Activated CD4-positive, CD25-positive, alpha-beta regulatory T cell treated with anti-CD3 and anti-CD28 coated beads, Interleukin-2, amount 50 U/mL, for 72 hours (primary cell): ENCODE data around the gene BARX1.

ENCODE experiments used
- DNase-seq: peaks from one replicate; pipeline ENCODE4 v3.0.0; 2021

Gene BARX1

DNA sequence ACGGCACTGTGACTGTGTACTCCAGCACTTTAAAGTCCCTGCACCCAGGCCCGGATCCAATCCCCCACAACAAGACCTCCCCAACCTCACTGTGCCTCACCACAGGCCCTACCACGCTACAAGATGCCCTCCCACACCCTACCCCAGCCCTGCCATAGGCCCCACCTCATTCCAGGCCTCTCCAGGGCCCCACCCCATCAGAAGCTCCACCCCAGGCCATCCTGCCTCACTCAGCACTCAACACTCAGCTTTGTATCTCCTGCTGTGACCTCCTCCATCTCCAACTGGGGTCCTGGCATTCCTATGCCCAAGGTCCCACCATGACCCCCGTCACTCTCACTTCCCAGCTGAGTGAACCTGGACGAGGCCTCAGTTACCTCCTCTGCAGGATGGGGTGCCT lies 38.8 kb downstream of the BARX1 start:
- no peak for DNase-seq

- DNase-seq: no peak
These were observed 43.2 kb downstream of the BARX1 start for GRCh38 chr9:93911801-93912554.

DNA sequence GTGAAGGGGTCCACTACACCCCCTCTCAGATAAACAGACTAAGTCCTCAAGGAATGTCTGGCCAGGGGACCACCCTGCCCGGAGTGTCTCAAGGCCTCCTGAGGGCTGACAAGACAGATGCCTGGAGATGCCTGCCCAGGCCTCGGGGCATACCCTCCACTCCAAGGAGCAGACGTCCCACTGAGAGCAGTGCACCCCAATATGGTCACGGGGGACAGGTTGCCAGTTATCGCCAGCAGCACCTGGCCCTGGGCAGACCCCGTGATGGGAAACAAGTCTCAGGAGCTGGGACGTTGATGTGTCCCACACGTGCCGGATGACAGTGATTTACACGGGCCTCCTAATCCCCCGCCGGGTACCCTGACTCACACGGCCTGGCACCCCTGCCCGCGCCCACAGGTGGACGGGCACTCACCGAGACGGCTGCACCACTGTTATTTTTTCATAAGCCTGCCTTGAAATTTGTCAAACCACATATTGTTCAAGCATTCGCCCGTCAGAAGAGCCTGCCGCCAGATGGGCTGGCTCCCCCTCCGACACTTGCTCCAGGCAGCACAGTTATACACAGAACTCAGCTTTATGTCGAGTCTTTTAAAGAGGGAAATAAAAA lies 43.9 kb downstream of the BARX1 start:
- DNase-seq: no peak

DNA sequence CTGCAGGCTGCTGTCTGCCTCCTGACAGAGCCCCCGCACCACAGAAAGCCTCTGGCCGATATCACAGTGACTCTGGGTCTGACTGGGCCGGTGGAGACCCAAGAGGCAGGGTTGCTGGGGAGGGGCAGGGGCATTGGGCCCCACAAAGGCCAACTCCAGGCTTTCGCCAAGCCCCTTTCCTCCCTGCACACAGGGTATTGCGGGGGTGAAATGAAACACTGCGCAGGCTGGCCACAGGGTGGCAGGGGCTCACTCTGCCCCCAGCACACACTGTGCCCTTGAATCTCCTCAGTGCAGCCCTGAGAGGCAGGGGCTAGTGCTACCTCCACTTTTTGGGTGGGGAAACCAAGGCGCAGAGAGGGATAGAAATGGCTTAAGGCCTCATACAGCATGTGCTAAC lies 44.6 kb downstream of the BARX1 start:
- DNase-seq: no peak

DNA sequence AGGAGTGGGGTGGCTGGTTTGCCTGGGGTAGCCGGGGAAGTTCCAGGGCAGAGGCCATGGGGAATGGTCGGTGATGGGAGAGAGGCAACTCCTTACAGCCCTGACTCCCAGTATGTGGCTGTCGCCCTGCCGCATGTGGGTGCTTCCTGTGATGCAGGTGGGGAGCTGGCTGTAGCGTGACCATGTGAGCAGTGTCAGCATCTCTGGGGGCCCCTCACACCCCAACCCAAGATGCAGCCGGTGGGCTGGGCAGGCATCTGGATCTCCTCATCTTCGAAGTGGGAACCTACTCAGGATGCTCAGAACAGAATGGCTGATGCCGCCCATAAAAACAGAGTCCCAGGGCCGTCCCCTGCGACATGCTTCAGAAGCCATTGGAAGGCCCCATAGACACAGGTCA lies 45.0 kb downstream of the BARX1 start:
- no peak for DNase-seq

- DNase-seq: no peak
These were observed 45.9 kb downstream of the BARX1 start for GRCh38 chr9:93909242-93909616.

GRCh38 chr9:93908591-93909241 lies 46.4 kb downstream of the BARX1 start:
- DNase-seq: no peak

GRCh38 chr9:93907551-93908199 lies 47.5 kb downstream of the BARX1 start:
- DNase-seq: no peak

- peak; percentile 1 for DNase-seq
These were observed 48.8 kb downstream of the BARX1 start for GRCh38 chr9:93906195-93906880.

- DNase-seq: peak; percentile 7
These were observed 49.6 kb downstream of the BARX1 start for GRCh38 chr9:93905473-93906133.

- peak; percentile 25 for DNase-seq
These were observed 50.3 kb downstream of the BARX1 start for GRCh38 chr9:93904649-93905472.

DNA sequence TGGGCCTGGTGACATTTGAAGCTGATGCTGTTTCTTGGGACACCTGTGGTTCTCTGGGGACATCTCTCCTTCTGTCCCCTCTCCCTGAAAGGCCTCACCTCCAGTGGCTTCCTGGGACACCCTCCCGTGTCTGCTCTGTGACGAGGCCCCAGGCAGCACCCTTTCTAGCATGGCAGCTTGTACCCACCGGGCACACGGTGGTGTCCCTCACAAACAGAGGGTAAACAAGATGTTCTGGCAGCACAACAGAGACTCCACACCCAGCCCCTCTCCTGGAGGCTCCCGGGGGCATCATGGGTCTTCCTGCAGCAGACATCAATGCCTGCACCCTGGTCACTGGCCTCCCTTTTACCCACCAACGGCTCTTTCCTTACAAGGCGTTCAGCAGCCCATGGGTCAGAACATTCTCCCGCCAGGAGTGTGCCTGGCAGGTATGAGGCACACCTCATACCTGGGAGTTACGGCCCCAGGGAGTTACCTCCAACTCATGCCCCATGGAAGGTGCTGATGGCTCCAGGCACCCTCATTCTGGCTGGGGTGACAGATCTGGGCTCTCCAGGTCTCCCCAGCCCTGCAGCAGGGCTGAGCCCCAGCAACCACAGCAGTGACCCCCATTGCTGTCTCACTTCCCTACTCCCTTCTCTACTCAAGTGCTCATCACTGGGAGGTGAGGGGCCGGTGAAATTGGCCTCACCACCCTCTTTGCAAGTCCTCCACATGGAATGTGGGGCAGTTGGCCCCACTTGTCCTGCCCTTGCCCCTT lies 51.1 kb downstream of the BARX1 start:
- DNase-seq: peak; percentile 25

- peak; percentile 24 for DNase-seq
These were observed 52.1 kb downstream of the BARX1 start for GRCh38 chr9:93902780-93903655.

GRCh38 chr9:93902051-93902779 lies 52.9 kb downstream of the BARX1 start:
- DNase-seq: peak; percentile 19
